ENCODE results near the gene DCTD.

DNA sequence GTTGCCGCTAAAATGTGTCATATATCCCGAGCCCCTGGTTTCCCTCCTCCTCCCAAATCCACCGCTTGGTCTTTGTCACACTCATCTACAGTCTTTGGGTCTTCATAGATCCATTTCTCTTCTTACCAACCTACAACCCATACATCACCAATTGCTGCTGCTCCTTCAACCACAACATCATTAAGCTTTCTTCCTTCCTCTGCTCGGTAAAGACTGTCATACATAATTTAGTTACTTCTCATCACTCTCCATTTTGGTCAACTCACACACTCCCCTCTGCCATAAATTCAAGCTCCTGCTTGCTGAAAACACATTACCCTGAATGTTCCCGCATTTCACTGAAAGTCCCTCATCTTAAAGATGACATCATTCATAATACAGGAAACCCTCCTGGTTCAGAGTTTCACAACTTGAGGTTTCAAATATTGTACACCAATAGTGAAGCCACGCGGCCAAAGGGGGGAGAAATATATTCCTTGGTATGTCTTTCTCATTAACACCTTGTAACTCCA, 1.7 kb upstream of the DCTD start:
- TF ChIP-seq POLR2A (IDR thresholded peaks at IDR 0.05; ENCODE audit: low read depth, low read length), result no peak
- no peak for TF ChIP-seq TAF1 (IDR thresholded peaks at IDR 0.05; ENCODE audit: low read depth, low read length)

All from GM12891 (cell line).